PC-3 (cell line): ENCODE measurements around the gene GPAM.

Experiments used
- EZH2 ChIP-seq: fragments of 300-600 bp; sonication (generic); IDR thresholded peaks from one replicate; pipeline ENCODE4 v1.6.1; 2017; ENCODE audit warnings: antibody characterized with exemption, mild to moderate bottlenecking, low read length; ENCODE audit not compliant: unreplicated experiment
- EZH2phosphoT487 ChIP-seq: fragments of 300-600 bp; sonication (generic); IDR thresholded peaks from 2 replicates; pipeline ENCODE4 v1.6.1; 2018; ENCODE audit warnings: mild to moderate bottlenecking, antibody characterized with exemption, low read length, borderline replicate concordance

DNA sequence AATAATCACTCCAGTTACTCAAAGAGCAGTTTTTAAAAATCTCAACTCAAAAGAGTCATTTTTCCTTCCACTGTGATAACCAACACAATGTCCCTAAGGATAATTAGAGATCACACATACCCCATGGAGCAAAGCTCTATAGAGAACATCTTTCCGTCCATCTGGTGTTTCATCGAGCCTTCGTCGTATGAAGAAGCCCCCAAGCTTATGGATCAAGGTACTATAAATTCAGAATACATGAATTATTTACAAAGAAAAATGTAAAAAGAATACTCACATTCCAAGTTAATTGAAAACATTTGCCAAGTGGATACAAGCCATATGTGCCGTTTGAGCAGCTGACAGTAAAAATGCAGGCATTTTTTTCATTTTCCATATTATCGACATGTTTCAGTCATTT is 14.8 kb downstream of the GPAM start:
- TF ChIP-seq EZH2phosphoT487 (no peak), EZH2 (no peak)
